C4-2B (cell line): ENCODE data around the gene PRTG.
"Not testable (repeated sequence)": the region's sequence is repeated elsewhere in the genome, so short reads cannot be mapped to it uniquely, and the experiment has no call there.

Experiments used
- H3K27ac ChIP-seq: fragments of 450-650 bp; 2 replicates; pipeline ENCODE4 v1.5.1; 2017
- ZFX ChIP-seq: fragments of 450-650 bp; IDR thresholded peaks from 2 replicates; pipeline ENCODE4 v1.6.1; 2017
- TF ChIP-seq, protein P1 (sequence below): fragments of 450-650 bp; conservative IDR thresholded peaks from 2 replicates; pipeline ENCODE4 v1.5.1; 2017; ENCODE audit warnings: mild to moderate bottlenecking

Gene PRTG

DNA sequence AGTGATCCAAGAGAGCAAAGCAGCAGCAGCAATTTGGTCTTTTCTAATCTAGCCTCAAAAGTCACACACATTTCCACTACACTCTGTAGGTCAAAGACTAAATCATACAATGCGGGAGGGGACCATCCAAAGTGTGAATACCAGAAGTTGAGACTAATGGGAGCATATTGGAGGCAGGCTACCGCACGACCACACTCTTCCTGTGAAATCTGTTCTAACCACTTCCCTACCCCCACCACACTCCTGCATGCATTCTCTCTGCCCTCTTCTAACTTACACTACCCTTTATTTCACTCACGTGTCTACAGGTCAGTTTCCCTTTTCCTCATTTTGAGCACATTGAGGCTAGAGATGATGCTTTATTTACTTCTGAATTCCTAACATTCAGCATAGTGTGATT lies 23.7 kb upstream of the PRTG start:
- TF ChIP-seq ZFX = no peak
- TF ChIP-seq, protein P1, sequence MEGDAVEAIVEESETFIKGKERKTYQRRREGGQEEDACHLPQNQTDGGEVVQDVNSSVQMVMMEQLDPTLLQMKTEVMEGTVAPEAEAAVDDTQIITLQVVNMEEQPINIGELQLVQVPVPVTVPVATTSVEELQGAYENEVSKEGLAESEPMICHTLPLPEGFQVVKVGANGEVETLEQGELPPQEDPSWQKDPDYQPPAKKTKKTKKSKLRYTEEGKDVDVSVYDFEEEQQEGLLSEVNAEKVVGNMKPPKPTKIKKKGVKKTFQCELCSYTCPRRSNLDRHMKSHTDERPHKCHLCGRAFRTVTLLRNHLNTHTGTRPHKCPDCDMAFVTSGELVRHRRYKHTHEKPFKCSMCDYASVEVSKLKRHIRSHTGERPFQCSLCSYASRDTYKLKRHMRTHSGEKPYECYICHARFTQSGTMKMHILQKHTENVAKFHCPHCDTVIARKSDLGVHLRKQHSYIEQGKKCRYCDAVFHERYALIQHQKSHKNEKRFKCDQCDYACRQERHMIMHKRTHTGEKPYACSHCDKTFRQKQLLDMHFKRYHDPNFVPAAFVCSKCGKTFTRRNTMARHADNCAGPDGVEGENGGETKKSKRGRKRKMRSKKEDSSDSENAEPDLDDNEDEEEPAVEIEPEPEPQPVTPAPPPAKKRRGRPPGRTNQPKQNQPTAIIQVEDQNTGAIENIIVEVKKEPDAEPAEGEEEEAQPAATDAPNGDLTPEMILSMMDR = no peak
- H3K27ac ChIP-seq = no peak overlapping the region

DNA sequence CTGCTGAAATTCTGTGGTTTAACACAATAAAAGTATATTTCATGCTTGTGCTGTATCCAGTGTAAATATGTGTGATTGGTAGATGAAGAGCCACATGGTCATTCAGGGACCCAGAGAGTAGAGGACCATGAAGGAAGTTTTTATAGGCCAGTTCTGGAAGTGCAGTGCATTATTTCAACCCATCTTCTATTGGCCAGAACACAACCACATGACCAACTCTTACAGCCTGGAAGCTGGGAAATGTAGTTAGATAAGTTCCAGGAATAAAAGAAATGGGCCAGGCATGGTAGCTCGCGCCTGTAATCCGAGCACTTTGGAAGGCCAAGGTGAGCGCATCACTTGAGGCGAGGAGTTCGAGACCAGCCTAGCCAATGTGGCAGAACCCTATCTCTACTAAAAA lies 21.4 kb upstream of the PRTG start:
- H3K27ac ChIP-seq = no peak overlapping the region
- no peak for TF ChIP-seq ZFX
- TF ChIP-seq, protein P1 = no peak

DNA sequence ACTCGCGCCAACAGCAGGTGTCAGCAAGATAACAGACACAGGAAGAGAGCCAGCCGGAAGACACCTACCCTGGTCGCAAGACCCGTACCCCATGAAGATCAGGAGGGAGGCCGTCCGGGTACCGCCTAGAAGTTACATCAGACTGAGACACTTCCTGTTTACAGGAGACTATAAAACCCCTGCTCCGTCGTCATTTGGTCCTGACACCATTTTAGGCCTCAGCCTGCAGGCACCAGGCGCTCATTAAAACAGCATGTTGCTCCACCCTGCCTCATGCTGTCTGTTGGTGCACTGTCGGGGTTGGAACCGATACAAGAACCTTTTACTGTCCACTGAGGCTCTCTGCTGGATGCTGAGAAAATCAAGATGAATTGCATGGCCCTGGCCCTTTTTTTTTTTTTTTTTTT lies 15.6 kb upstream of the PRTG start:
- TF ChIP-seq ZFX = no peak
- TF ChIP-seq, protein P1 = no peak
- no peak overlapping the region for H3K27ac ChIP-seq

DNA sequence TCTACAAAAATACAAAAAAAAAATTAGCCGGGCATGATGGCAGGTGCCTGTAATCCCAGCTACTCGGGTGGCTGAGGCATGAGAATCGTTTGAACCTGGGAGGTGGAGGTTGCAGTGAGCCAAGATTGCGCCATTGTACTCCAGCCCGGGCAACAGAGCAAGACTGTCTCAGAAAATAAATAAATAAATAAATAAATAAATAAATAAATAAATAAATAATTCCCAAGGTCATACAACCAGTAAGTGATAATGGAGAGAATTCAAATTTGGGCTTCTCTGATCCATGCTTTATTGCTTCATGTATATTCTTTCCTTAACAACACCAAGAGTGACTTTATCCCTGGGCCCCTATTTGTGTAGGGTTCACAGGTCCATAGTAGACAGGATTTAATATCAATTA lies 10.5 kb upstream of the PRTG start:
- not testable (repeated sequence) for H3K27ac ChIP-seq

DNA sequence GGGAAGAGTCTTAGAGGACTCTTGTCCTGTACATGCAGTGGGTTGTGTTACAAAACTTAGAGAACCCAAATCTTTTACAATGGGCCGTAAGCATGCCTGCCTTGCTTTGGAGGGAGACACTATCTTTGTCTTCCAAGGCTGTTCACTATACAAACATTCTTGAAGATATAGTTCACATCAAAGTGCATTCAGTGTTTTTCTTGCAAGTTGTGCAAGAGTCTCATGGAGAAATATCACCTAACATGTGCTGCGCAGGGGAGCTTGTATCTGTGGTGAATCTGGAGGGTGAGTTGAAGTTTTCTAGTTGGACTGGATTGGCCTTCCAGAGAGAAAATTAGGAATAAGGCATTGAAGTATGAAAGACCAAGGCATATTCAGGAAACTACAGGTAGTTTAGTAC lies 7.8 kb upstream of the PRTG start:
- TF ChIP-seq, protein P1 = no peak
- no peak overlapping the region for H3K27ac ChIP-seq

DNA sequence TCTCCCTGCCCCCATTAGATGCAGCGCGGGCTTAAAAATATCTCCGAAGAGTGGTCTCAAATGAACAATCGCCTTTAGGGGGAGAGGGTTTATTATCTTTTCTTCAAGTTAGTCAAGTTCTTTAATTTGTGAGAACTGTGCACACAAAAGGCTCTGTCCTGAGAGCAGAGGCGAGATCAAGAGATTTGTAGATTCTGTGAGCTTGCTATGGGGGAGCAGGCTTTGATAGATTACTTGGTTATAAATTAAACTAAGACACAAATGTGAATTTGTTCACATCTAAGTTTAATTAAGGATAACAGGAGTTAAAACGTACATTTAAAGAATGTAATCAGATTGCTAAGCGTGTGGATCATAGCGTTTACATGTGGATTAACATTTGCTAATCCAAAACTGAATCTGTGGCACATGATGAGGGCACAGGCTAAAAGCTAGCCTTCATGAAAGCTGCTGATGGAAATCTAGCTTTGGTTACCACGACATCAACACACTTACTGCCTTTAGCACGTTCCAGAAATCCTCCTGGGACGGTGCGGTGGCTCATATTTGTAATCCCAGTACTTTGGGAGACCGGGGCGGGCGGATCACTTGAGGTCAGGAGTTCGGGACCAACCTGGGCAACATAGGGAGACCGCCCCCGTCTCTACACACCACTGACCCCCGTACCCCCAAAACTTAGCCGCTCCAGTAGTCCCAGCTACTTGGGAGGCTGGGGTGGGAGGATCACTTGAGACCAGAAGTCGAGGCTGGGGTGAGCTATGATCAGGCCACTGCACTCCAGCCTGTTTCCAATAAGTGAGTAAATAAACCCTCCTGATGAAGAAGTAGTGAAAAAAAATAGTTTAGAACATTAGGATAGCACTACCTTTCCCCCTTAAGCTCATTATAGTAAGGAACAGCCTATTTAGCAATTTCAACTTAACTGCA lies 1.0 kb upstream of the PRTG start:
- no peak for TF ChIP-seq ZFX
- peak overlapping the region; percentile 76 for H3K27ac ChIP-seq

DNA sequence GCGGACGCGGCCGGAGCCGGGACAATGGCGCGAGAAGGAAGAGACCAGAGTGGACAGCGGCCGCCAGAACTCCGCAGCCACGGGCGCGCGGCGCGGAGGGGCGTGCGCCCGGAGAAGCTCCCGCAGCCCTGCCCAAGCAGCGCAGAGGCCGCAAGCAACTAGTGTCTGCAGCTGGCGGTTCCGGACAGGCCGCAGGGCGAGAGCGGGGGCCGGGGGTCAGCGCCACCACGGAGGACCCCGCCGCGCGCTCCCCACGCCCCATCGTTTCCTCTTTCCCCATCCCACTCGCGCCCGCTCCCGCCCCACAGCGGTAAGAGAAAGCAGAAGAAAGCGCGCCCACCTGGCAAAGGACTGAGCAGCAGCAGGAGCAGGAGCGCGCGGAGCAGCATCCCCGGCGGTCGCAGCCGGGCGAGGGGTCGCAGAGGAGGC lies 440 bp downstream of the PRTG start:
- TF ChIP-seq ZFX = peak; percentile 69
- TF ChIP-seq, protein P1 = 0 out of 2 replicates have a peak, but pooled peaks have one; percentile 18
- H3K27ac ChIP-seq = peak overlapping the region; percentile 76

DNA sequence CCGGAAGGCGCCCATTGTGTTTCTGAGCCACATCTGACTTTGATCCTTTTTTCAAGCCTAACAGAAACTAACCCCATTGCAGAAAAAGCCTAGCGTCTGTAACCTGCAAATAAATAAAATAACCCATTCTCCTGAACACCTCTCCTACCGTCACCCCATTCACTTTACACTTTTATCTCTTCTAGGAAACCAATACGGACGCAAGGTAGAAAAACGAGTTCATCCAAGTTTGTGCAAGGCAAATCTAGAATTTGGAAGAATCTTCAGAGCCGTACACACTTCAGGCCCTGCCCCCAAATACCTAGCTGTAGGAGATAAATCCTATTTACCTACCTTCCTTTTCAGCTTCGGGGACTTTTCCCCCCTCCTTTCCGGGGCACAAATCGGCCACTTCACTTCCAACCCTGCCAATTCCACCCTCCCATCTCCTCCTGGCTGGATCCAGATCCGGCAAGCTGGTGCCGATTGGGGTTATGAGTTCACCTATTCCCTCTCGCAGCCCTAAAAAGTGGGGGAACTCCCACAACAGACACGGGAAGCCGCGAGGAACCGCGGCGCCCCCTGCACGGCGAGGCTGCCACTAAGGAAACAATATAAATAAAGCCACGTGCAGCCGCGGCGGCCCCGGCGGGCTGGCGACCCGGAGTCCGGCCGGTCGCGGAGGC lies 987 bp downstream of the PRTG start:
- peak overlapping the region; percentile 76 for H3K27ac ChIP-seq
- no peak for TF ChIP-seq ZFX
- TF ChIP-seq, protein P1 = no peak; the same call in 1 of the 2 replicates
